PC-9 (cell line): Measurements from ENCODE around the gene GFAP. TPM values are rescaled to one million over a fixed set of nuclear protein-coding genes. Genes with fewer than 3 reads are reported as not detected.

Experiments used
- BruUV-seq: library from RNA; stranded (reverse); fragments of 400-500 nt; replicated peaks from 2 replicates; lab custom pipeline; 2021; lab: Mats Ljungman, UMichigan
- CTCF ChIA-PET: fragments of 300-600 bp; sonication (Branson Sonifier 250); formaldehyde crosslinking; loops from one replicate; lab custom pipeline; 2022; ENCODE audit warnings: antibody characterized with exemption; lab: Charles Lee
- POLR2A ChIA-PET: fragments of 300-600 bp; sonication (Branson Sonifier 250); formaldehyde crosslinking; loops from one replicate; lab custom pipeline; 2022; ENCODE audit warnings: antibody characterized with exemption; ENCODE audit not compliant: unreplicated experiment; lab: Charles Lee
- DNase-seq, 2 experiments: peaks; one replicate each; pipeline versions ENCODE4 v3.0.0 to v3.0.0-alpha.2; 2015 to 2022; ENCODE audit warnings: mixed read lengths in 1 of 2
- H2AFZ ChIP-seq: fragments of 200-600 bp; sonication (generic); 2 replicates; pipeline ENCODE4 v1.8.1; 2017; ENCODE audit warnings: antibody characterized with exemption
- H3F3A ChIP-seq: fragments of 200-600 bp; sonication (generic); 2 replicates; pipeline ENCODE4 v1.8.1; 2017; ENCODE audit warnings: antibody characterized with exemption, mild to moderate bottlenecking, low read depth; ENCODE audit not compliant: insufficient read depth
- H3K27ac ChIP-seq: fragments of 200-600 bp; sonication (generic); 2 replicates; pipeline ENCODE4 v1.6.1; 2016; ENCODE audit warnings: mixed run types
- H3K27me3 ChIP-seq: fragments of 200-600 bp; sonication (generic); 2 replicates; pipeline ENCODE4 v1.6.1; 2016; ENCODE audit warnings: low read depth, mixed run types; ENCODE audit not compliant: insufficient read depth
- H3K36me3 ChIP-seq: fragments of 200-600 bp; sonication (generic); 2 replicates; pipeline ENCODE4 v1.6.1; 2016; ENCODE audit warnings: low read depth, mixed run types
- H3K4me1 ChIP-seq: fragments of 200-600 bp; sonication (generic); replicated peaks from 2 replicates; pipeline ENCODE4 v1.6.1; 2016; ENCODE audit warnings: mixed run types; ENCODE audit not compliant: insufficient read depth
- H3K4me2 ChIP-seq: fragments of 200-600 bp; sonication (generic); 2 replicates; pipeline ENCODE4 v1.6.1; 2017; ENCODE audit warnings: mixed run types
- H3K4me3 ChIP-seq: fragments of 200-600 bp; sonication (generic); 2 replicates; pipeline ENCODE4 v1.6.1; 2016; ENCODE audit warnings: mixed run types
- H3K79me2 ChIP-seq: fragments of 200-600 bp; sonication (generic); 2 replicates; pipeline ENCODE4 v1.6.1; 2017; ENCODE audit warnings: low read depth, mixed run types
- H3K9me2 ChIP-seq: fragments of 200-600 bp; sonication (generic); 2 replicates; pipeline ENCODE4 v1.8.1; 2017; ENCODE audit warnings: mild to moderate bottlenecking; ENCODE audit not compliant: insufficient read depth
- H3K9me3 ChIP-seq: fragments of 200-600 bp; sonication (generic); 2 replicates; pipeline ENCODE4 v1.8.1; 2016; ENCODE audit warnings: low read depth; ENCODE audit not compliant: insufficient read depth
- H4K20me1 ChIP-seq: fragments of 200-600 bp; sonication (generic); 2 replicates; pipeline ENCODE4 v1.8.1; 2017; ENCODE audit not compliant: insufficient read depth
- CTCF ChIP-seq: fragments of 200-600 bp; sonication (generic); conservative IDR thresholded peaks from 2 replicates; pipeline ENCODE4 v1.6.1; 2017; ENCODE audit warnings: mixed run types, antibody characterized with exemption, mild to moderate bottlenecking, moderate library complexity
- EZH2 ChIP-seq: fragments of 200-600 bp; sonication (generic); IDR thresholded peaks from 2 replicates; pipeline ENCODE4 v1.8.0; 2017; ENCODE audit warnings: antibody characterized with exemption, low read depth
- intact Hi-C: fragments of 100-400 bp; cut with micrococcal nuclease; formaldehyde crosslinking; loops from one replicate; pipeline ENCODE4 v1.10.0; 2022; ENCODE audit not compliant: unreplicated experiment
- total RNA-seq: library from RNA; stranded (reverse); gene quantifications from 2 replicates; pipeline ENCODE4 v1.2.3, GENCODE V29; 2021

GFAP gene
- total RNA-seq, 1 experiment from 2014 or later = not detected

DNA sequence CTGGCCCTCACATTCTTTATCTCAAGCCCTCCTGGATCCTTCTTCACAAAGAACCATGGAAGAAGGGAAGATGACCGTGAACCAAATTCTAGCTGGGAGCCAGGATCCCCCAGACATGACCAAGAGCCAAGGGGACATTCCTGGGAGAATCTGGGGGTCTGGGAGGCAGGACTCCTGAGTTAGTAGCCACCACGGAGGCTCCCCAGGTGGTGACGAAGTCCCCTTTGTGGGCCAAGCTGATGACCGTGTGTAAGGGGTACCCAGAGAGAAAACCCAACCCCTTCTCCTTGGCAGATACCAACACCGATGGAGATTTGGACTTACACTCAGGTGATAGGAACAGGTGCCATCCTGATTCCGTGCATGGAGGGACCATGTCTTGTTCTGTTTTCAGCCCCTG, 6.8 kb upstream of the GFAP start:
- no peak for TF ChIP-seq CTCF
- no peak for TF ChIP-seq EZH2
- H3K27ac ChIP-seq = no peak overlapping the region
- DNase-seq = no peak
- no peak overlapping the region for H3K4me3 ChIP-seq
- no peaks in the 10 kb centered on the region for H3K79me2 ChIP-seq
- CTCF ChIA-PET = interaction anchor here (0.7 kb wide), 1 partner anchor 79 kb away, joined by 4 read pairs; no protein-coding TSS in a partner anchor
- intact Hi-C loops = loop anchor here (5.0 kb wide), 1 partner anchor 210 kb away; the partner anchor contains the start of gene PLCD3
- peaks cover 8% of the 10 kb centered on the region; the same call in 1 of the 2 replicates for H3K27me3 ChIP-seq
- H3K9me3 ChIP-seq = no peaks in the 10 kb centered on the region
- no TSS peak for BruUV-seq
- H2AFZ ChIP-seq = no peak overlapping the region
- no peaks in the 10 kb centered on the region for H3K9me2 ChIP-seq
- no peak overlapping the region for H3K4me2 ChIP-seq
- no peaks in the 10 kb centered on the region for H3K4me1 ChIP-seq
- H3F3A ChIP-seq = peaks cover 16% of the 10 kb centered on the region; the same call in 1 of the 2 replicates
- POLR2A ChIA-PET = no interaction called here
- H4K20me1 ChIP-seq = no peaks in the 10 kb centered on the region
- 0 out of 2 replicates have a peak, but pooled peaks cover 2% of the 10 kb centered on the region for H3K36me3 ChIP-seq

DNA sequence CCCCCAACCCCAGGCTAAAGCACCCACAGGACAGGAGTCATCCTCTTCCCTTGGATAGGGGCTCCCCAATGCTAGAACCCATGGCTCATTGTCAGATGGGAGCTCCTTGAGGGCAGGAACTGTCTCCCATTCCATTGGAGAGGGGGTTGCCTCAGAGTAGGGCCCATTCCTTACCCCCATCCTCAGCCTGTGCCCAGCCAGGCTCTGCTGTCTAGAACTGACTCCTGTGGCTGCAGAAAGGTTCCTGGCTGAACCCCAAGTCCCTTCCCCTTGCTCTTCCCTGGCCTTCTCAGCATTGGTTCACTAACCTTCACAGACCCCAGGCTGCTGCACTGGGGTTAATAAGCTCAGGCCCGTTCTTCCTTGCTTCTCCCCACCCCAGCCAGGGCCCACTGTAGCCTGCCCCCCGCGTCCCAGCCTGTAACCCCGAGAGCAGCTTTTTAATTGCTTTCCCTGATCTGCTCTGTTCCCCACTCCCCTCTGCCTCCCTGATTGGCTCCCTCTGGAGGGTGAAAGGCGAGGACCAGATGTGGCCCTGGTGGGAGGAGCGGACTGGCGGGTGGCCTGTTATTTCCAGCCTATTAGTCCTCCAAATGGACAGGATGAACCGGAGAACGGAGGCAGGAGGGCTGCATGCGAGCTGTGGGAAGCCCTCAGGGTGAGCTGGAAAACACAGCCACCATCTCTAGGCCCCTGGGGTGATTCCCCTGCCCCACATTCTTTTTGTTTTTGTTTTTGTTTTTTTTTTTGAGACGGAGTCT, 6.0 kb upstream of the GFAP start:
- intact Hi-C loops = loop anchor here (5.0 kb wide), 1 partner anchor 211 kb away; the partner anchor contains the start of gene PLCD3
- no peak overlapping the region for H3K4me2 ChIP-seq
- BruUV-seq = no TSS peak

More for the DNA sequence above, 6.0 kb upstream of the GFAP start:
- ChIA-PET POLR2A (no interaction called here), CTCF (interaction anchor here (0.5 to 1.5 kb wide), 4 partner anchors 47 to 214 kb away, joined by 3 to 4 read pairs (median 3); partner anchors contain the start of genes ACBD4 and C1QL1)
- H3K4me3 ChIP-seq = no peak overlapping the region
- H4K20me1 ChIP-seq = no peaks in the 10 kb centered on the region
- peaks cover 16% of the 10 kb centered on the region; the same call in 1 of the 2 replicates for H3F3A ChIP-seq
- no peaks in the 10 kb centered on the region for H3K79me2 ChIP-seq
- no peak overlapping the region for H2AFZ ChIP-seq
- TF ChIP-seq CTCF (no peak), EZH2 (no peak)
- H3K36me3 ChIP-seq = no peaks in the 10 kb centered on the region
- no peaks in the 10 kb centered on the region for H3K9me2 ChIP-seq
- peaks cover 8% of the 10 kb centered on the region; the same call in 1 of the 2 replicates for H3K27me3 ChIP-seq
- no peaks in the 10 kb centered on the region for H3K9me3 ChIP-seq
- no peak overlapping the region for H3K27ac ChIP-seq
- 0 out of 2 replicates have a peak, but pooled peaks cover under 1% of the 10 kb centered on the region for H3K4me1 ChIP-seq
- no peak for DNase-seq
